ENCODE results near the gene SERPINF2. TPM values are rescaled to one million over a fixed set of nuclear protein-coding genes. Genes with fewer than 3 reads are reported as not detected.
A peak's percentile ranks its signal among the peaks of the same experiment; 100 is the strongest.
"Not testable (repeated sequence)": the region's sequence is repeated elsewhere in the genome, so short reads cannot be mapped to it uniquely, and the experiment has no call there.

Gene SERPINF2
- total RNA-seq, 1 donor, result 0.43 TPM

DNA sequence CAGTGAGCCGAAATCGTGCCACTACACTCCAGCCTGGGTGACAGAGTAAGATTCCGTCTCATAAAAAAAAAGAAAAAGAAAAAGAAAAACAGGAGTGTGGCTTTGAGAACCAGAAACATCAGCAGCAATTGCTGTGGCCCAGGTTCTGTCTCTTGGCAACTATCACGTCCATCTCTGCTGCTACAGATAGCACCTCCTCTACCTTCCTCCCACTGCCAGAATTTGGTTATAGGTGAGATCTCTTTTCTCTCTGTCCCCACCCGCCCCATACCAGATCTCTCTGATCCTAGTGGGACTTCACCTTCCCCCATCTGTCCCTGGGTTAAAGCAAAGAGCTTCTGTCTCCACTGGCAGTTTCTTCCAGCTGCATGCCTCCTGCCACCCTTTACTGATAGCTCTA lies 35.6 kb upstream of the SERPINF2 start:
- H3K4me3 ChIP-seq (ENCODE audit: low read depth, low read length), result no peak overlapping the region
- TF ChIP-seq, protein P1, sequence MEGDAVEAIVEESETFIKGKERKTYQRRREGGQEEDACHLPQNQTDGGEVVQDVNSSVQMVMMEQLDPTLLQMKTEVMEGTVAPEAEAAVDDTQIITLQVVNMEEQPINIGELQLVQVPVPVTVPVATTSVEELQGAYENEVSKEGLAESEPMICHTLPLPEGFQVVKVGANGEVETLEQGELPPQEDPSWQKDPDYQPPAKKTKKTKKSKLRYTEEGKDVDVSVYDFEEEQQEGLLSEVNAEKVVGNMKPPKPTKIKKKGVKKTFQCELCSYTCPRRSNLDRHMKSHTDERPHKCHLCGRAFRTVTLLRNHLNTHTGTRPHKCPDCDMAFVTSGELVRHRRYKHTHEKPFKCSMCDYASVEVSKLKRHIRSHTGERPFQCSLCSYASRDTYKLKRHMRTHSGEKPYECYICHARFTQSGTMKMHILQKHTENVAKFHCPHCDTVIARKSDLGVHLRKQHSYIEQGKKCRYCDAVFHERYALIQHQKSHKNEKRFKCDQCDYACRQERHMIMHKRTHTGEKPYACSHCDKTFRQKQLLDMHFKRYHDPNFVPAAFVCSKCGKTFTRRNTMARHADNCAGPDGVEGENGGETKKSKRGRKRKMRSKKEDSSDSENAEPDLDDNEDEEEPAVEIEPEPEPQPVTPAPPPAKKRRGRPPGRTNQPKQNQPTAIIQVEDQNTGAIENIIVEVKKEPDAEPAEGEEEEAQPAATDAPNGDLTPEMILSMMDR (IDR thresholded peaks at IDR 0.05; ENCODE audit: insufficient read depth, low read depth, low read length), result no peak
- DNase-seq (ENCODE audit: low read depth), result no peak

DNA sequence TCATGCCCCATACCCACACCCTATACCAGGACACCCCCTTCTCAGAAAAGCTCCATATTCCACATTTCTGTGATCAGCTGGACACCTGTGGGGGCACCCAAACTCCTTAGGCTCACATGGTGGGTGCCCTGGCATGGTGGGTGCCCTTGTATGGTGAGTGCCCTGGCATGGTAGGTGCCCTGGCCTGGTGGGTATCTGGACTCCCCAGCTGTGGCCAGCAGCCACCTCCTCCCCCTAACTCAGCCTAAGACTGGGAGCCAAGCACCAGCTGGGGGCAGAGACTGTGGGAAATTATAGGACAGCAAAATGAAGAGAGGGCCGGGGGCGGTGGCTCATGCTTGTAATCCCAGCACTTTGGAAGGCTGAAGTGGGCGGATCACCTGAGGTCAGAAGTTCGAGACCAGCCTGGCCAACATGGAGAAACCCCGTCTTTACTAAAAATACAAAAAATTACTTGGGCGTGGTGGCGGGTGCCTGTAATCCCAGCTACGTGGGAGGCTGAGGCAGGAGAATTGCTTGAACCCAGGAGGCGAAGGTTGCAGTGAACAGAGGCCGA lies 33.8 kb upstream of the SERPINF2 start:
- H3K4me3 ChIP-seq (ENCODE audit: low read depth, low read length); DNase-seq (ENCODE audit: low read depth): not testable (repeated sequence)

DNA sequence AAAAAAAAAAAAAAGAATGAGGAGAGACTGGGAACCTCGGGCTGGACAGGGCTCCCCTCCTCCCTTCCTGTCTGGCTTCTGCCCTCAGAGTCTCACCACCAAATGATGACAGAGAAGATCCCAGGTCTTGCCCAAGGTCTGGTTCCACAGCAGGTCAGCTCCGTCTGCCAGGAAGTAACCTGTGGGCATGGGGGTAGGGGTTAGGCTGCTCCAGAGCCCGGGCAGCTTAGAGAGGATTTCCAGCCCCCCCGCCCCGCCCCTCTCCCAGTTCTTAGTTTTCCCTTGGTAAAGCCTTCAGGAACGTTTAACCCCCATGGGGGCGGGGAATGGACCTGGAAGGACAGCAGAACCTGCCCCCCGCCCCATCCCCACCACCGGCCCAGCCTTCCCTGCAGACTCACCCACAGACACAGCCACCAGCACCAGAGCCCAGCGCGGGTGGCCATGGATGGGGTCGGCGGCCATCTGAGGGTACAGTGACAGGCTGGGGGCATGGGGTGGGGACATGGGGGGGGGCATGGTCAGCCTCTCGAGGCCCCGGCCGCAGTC lies 33.2 kb upstream of the SERPINF2 start:
- DNase-seq (ENCODE audit: low read depth), result peak; percentile 63
- peak overlapping the region; percentile 68 for H3K4me3 ChIP-seq (ENCODE audit: low read depth, low read length)
- TF ChIP-seq, protein P1 (IDR thresholded peaks at IDR 0.05; ENCODE audit: insufficient read depth, low read depth, low read length), result no peak

DNA sequence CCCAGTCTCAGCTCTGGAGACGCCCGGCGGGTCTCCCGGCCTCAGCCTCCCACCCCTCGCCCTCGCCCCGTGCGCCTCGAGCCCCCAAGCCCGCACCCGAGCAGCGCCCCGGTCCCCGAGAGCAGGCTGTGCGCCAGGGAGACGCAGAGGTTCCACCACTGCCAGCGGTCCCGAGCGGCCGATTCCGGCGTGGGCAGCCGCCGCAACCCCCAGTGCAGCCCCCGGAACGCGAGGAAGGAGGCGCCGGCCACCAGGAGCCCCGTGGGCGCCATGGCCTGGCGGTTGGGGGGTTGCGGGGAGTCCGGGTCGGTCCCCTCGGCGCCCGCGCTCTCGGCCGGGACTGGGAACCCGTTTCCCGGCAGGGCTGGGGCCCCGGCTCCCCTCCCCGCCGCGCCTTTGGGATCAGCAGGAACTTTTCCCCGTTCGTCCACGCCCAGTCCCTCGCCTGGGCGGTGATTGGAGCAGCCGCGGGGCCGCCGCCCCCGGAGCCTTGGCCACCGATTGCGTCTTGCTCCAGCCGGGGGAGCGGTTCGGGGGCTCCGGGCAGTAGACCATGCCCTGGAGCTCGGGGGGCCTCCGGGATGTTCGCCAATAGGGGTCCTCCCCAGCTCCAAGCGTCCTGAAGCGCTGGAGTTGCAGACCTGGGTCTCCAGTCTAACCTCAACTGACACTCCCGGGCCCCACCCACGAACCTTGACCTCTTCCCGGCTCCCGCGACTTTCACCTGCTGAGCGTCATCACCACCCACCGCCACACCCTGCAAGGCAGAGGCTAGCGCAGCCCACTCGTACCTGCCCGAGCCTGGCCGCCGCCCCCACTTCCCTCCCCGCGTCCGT lies 32.5 kb upstream of the SERPINF2 start, which contains the start of gene TLCD2:
TLCD2 (minus strand) TSS at position 407 of the 836 bp plus-strand sequence; CDS start at position 272, 135 bp downstream.
- DNase-seq (ENCODE audit: low read depth), result peak; percentile 79
- TF ChIP-seq, protein P1 (IDR thresholded peaks at IDR 0.05; ENCODE audit: insufficient read depth, low read depth, low read length), result no peak
- peak within 1 kb of the TSS; percentile 68 for H3K4me3 ChIP-seq (ENCODE audit: low read depth, low read length)

DNA sequence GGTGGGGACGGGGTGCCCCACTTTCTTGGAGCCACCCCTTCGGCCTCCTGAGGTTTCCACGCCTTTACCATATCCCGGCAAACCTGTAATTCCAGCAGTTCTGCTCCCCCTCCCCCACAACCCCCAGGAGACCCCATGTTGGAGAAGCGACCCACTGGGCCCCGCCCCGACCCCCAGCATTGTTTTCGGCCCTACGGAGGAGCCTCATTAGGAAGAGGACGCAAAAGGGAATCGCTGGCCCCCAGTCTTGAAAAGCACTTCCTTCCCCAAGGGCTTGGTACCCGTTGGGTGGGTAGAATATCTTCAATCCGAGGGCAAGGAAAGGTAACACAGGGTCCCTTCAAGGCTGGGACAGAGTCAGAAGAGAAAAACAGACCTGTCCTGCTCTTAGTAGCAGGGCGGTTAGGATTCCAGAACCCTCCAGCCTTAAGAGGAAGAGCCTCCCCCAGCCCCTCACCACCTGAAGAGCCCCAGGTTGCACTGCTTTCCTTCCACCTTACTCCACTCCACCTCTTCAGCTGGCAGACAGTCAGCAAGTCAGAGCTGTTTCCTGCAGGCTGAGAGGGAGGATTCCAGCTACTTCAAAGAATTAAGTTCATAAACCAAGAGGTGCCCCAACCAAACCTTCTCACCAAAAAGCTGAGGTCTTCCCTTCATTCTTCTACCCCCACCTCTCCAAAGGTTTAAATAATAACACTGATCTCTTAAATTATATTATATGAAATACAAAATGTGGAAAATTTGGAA lies 31.7 kb upstream of the SERPINF2 start:
- TF ChIP-seq, protein P1 (IDR thresholded peaks at IDR 0.05; ENCODE audit: insufficient read depth, low read depth, low read length), result no peak
- H3K4me3 ChIP-seq (ENCODE audit: low read depth, low read length), result peak overlapping the region; percentile 68
- DNase-seq (ENCODE audit: low read depth), result no peak

DNA sequence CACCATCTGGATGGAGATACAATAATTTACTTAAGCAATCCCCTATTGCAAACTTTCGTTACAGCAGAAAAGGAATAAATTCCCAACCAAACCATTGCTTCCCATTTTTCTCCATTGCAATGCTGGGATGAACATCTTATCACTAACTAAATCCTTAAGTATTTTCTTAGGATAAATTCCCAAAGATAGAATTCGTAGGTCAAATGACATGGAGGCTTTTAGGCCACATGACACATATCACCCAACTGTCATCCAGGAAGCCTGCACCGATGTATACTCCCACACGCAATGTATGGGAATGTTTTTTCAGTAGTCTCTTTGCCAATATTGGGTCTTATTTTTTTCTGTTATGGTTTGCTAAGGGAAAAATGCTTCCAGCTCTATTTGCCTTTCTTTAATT lies 30.9 kb upstream of the SERPINF2 start:
- TF ChIP-seq, protein P1 (IDR thresholded peaks at IDR 0.05; ENCODE audit: insufficient read depth, low read depth, low read length), result no peak
- peak; percentile 39 for DNase-seq (ENCODE audit: low read depth)
- H3K4me3 ChIP-seq (ENCODE audit: low read depth, low read length), result no peak overlapping the region

DNA sequence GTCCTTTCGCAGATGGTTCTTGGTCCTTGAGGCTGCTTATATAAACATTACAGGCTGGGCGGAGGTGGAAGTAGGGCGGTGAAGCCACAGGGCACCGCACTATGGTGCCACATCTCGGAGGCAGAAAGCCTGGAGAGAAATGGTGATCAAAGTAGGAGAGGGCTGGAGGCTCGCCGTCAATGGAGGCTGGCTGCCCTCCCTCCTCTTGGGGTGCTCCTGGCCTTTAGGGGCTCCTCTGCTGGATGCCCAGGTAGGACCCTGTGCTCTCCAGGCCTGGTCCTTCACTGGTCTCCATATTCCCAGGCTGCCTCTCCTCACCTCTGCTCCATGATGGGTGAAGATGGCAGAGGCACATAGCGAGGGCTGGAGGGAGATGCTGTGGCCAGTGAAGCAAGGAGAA lies 30.4 kb upstream of the SERPINF2 start:
- H3K4me3 ChIP-seq (ENCODE audit: low read depth, low read length), result peak overlapping the region; percentile 10
- TF ChIP-seq, protein P1 (IDR thresholded peaks at IDR 0.05; ENCODE audit: insufficient read depth, low read depth, low read length), result no peak
- DNase-seq (ENCODE audit: low read depth), result no peak

Measured in fibroblast of villous mesenchyme (primary cell).